HG03457 (cell line): ENCODE data around the gene GRIA4.

ENCODE experiments used
- ATAC-seq: cut with Tn5 transposase; IDR thresholded peaks from one replicate; pipeline ENCODE4 v1.9.1; 2021; ENCODE audit warnings: moderate number of reproducible peaks; ENCODE audit not compliant: unreplicated experiment

GRIA4 gene

GRCh38 chr11:105609832-105610781 lies at the start of gene GRIA4:
TSS of gene GRIA4 (plus strand) at chr11:105610073. CDS start at chr11:105610998, 925 bp downstream.
- no peak for ATAC-seq

DNA sequence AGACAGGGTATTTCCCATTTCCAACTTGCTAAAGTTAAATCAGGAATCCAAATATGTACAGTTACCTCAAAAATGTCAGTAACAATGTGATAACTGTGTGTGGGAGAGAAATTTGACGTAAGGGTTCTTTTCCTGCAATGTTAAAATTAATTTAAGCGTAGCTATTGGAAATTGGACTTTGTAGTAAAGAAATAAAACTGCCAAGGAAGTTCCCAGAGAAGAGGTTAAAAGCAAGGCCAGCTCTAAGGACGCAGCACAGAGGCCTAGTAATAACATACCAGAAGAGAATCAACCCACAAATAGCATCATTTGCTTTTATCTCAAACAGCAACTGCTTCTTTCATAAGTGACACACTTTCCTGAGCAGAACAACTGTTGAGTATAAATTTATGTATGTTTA lies 36.8 kb upstream of the GRIA4 start:
- ATAC-seq, result no peak

- ATAC-seq, result no peak
Observed at GRCh38 chr11:105574974-105575373, 34.9 kb upstream of the GRIA4 start.

DNA sequence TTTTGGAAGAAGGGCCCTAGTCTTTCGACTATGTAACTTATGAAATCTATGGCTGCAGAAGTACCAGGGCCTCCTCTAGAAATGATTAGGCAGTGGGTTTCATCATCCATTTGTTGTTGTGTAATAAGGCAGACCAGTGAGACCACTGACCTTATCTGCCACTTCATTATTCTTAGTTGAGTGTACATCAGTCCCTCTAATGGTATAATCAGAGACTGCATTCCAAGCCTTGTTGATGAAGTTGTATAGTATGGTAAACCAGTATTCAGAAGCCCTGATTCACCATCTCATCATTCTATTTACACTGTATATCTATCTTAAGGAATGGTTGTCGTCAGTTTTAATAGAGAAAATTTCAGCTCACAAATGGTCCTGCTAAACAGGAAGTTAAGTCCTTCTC lies 32.2 kb upstream of the GRIA4 start:
- no peak for ATAC-seq

DNA sequence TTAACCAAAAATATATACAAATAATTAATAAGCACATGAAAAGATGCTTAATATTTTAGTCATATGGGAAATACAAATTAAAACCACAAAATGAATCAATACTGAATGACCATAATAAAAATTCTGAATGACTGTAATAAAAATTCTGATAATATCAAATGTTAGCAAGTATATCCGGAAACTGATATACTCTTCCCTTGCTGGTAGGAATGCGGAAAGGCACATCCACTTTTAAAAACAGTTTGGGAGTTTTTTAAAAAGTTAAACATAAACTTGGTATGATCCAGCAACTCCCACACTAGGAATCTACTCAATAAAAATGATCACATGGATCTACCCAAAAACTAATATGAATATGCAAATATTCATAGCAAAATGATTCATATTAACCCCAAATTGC lies 30.8 kb upstream of the GRIA4 start:
- ATAC-seq, result no peak

GRCh38 chr11:105582497-105582896 lies 27.4 kb upstream of the GRIA4 start:
- no peak for ATAC-seq

DNA sequence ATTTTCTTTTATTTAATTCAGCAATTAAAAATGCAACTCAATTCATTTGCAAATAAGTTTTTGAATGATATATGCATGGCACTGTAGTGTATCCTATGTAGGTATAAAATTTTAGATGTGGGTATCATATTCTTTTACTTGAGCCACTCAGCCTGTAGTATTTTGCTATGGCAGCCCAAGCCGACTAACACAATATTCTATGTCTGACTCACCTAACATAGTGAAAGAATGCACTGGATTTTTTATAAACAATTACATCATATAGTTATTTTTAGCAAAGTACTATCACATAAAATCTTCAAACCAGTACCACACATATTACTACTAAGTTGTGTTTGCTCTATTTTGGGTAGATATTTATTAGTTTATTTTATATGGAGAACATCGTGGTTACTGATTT lies 21.9 kb upstream of the GRIA4 start:
- no peak for ATAC-seq

- no peak for ATAC-seq
Observed at GRCh38 chr11:105589346-105589745, 20.5 kb upstream of the GRIA4 start.

GRCh38 chr11:105592035-105592434 lies 17.8 kb upstream of the GRIA4 start:
- ATAC-seq, result no peak

DNA sequence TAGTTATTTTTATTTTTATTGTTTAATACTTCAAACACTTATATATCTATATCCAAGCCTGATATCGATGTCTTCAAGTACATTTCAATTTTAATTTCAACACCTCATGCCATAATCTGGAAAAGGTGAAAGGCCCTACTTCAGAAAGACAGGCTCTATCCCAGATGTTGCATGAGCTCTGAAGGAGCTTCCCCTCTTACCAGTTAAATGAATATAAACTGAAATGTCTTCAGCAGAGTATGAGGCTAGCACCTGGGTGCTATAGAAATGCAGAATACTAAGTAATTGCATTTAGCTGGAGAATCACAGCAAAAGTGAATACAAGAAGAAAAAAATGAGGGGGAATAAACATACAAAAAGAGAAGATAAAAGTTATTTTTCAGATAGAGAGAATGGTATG lies 11.5 kb upstream of the GRIA4 start:
- no peak for ATAC-seq

GRCh38 chr11:105603156-105603555 lies 6.7 kb upstream of the GRIA4 start:
- ATAC-seq, result no peak

DNA sequence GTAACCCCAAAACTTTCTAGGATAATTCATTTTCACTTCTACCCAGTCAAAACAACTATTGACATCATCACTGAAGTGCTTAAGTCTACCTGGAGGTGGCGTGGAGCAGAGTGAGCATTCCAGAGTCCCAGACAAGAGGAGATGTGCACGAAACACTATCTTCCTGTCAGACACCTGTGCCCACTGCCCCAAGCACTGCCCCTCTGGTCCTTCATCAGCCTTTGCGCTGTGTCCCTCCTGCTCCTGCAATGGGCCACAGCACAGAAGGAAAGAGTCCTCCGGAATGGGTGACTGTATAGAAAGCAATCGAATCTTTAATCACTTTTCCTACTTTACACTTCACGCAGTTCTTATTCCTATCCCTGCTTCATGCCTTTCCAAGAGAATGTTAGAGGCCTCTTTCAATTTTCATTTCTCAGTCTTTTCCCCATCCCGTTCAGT lies 512 bp upstream of the GRIA4 start:
- ATAC-seq, result peak; percentile 84

DNA sequence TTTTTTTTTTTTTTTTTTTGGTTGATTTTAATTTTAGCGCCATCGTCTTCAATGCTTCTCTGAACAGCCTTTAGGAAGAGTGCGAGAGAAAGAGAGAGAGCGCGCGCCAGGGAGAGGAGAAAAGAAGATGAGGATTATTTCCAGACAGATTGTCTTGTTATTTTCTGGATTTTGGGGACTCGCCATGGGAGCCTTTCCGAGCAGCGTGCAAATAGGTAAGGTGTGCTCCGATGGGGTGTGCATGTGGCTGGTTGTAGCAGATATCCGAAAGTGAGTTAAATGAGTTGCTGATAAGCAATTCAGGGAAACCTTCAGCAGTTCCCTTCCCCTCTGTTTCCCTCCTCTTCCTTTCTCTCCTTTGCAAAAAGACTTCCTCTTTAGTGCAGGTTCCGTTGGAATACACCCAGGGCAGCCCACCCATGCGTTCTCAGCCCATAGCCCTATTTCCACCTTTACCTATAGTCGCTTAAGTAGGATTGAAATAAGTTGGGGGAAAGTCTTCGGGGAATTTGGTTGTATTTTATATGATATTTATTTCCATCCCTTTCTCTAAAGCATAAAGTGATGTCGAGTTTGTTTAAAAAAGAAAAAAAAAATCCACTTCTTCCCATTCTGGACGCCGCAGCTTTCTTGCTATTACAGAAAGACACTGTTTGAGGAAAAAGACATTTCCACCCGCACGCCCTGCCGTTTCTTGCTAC lies 1.1 kb downstream of the GRIA4 start:
- ATAC-seq, result no peak

DNA sequence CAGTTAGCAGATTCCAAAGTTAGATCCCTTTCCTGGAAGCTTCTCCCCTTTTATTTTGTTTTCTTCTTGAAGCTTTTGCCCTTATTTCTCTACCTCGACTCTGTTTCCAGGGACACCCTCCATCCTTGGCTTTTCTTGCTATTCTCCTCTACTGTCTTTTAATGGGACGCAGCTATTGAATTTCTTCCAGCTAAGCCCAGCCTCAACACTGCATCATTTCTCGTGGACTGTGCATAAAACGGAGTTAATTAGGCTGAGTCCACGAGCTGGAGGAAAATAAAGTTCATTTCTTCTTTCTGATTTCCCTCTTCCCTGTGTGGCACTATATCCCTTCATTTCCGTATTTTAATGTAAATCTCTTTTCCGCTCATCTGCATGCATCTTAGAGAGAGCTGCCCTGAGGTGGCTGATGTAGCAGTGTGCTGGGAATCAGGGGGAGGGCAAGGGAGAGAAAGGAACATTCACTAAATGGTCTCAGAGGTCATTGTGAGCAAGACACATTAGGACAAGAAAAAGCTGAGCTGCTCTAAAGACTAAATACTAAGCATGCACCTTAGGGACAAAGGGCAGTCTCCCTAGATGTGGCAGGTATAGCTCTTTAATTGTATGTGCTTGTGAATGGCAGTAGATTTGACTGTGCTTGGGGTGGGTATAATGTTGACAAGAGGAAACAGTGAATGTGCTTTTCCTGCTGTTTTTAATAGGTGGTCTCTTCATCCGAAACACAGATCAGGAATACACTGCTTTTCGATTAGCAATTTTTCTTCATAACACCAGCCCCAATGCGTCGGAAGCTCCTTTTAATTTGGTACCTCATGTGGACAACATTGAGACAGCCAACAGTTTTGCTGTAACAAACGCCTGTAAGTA lies 1.9 kb downstream of the GRIA4 start:
- no peak for ATAC-seq

DNA sequence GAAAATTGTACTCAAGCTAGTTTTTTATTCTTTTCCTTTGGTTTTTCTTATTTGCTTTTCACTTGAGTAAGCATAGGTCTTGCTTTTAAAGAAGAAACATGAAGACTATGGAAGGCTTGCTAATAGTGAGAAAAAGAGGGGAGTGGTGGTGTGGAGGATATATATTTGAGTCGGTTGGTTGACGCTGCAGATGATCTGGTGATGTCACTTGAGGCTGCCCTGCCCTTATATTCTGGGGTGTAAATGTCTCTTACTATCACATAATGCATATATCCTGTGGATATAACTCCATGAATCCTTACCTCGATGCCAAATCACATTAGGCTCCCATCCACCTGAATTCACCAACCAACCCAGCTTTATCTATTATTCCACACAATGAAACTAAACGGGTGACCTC lies 2.9 kb downstream of the GRIA4 start:
- ATAC-seq, result no peak

- ATAC-seq, result no peak
Observed at GRCh38 chr11:105613183-105613582, 3.3 kb downstream of the GRIA4 start.

DNA sequence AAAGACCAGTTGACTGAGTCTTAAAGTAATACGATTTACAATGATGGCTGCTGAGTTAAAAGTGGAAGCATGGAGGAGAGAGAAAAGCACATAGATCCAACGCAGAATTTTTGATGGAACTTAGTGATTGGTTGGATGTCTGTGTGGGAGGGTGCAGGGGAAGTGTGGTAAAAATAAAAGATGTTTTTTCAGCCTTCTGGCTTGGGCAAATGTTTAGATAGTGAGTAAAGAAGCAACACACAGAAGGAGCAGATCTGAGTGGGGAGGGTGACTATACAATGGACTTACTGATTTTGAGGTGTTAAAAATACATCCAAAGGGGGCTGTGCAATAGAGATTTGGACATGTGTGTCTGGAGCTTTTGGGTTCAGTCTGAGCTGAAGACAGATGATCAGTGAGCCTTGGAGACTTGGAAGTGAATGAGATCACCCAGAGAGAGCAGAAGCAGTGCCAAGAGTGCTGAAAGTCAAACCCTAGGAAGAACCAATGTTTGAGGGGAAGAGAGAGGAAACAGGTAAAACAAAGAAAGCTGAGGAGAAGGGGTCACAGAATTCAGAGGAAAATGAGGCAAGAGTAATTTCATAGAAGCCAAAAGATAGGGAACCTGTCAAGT lies 8.6 kb downstream of the GRIA4 start:
- ATAC-seq, result no peak

DNA sequence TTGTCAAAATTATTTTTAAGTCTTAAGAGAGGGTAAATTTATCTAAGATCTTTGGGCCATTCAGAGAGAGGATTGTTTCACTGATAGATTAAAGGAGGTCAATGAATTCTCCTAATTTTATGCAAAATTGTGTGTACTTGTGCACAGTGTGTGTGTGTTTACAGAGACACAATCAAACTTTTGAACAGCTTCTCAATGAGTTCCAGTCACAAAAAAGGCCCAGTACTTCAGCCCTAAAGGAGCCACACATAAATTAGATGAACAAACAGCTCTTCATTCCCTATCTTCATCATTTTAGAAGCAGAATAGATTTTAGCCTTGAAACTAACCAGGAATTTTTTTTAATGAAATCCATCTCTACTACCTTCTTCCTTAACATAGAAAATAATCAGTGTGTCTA lies 9.7 kb downstream of the GRIA4 start:
- no peak for ATAC-seq

- no peak for ATAC-seq
Observed at GRCh38 chr11:105622016-105622415, 12.1 kb downstream of the GRIA4 start.

- ATAC-seq, result no peak
Observed at GRCh38 chr11:105632316-105632715, 22.4 kb downstream of the GRIA4 start.

GRCh38 chr11:105635466-105635865 lies 25.6 kb downstream of the GRIA4 start:
- ATAC-seq, result no peak
